Stimulated activated CD8-positive, alpha-beta memory T cell treated with anti-CD3 and anti-CD28 coated beads, Interleukin-2, amount 100 ng/mL, for 1 hour (primary cell): Measurements from ENCODE around the gene POLA1.

Experiments
- DNase-seq, 2 donors: peaks; one replicate each; pipeline ENCODE4 v3.0.0-alpha.2; 2020; ENCODE audit warnings: low read depth in 2 of 2

The POLA1 gene

GRCh38 chrX:24877854-24878650 lies 184.3 kb downstream of the POLA1 start:
- DNase-seq, result no peak

DNA sequence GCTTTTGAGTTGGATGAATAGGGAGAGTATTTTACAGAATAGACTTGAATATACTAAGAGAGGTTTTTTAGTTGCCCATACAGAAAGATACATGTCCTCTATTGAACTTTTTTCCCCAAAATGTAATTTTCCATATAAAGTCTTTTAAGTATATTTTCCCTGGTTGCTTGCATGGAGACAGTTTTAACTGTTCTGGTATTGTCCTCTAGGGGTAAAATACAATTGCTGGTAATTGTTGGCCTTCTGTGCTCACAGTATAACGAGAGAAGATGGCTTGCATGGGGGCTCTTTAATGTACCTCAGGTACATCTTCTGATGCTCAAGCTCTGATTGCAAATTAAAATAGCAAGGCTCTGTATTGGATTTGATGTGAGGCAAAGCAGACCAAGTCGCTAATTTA lies 186.0 kb downstream of the POLA1 start:
- no peak for DNase-seq

GRCh38 chrX:24886916-24887315 lies 193.2 kb downstream of the POLA1 start:
- no peak for DNase-seq

DNA sequence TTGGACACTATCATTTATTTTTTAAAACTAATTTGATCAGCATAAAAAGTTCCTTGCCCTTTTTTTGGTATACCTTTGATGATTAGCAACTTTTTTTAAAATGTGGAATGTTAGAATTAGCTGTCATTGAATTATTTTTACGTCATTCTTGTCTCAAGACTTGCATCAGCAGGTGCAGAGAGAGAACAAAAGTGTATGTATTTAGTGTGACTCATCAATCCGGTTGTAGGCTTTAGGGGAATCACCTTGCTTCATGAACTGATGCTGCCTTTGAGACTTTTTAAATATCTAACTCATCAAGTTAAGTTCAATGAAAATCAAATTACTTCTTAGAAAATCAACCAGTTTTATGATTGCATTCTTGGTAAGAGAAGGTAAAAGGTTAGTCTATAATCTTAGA lies 197.0 kb downstream of the POLA1 start:
- no peak for DNase-seq

DNA sequence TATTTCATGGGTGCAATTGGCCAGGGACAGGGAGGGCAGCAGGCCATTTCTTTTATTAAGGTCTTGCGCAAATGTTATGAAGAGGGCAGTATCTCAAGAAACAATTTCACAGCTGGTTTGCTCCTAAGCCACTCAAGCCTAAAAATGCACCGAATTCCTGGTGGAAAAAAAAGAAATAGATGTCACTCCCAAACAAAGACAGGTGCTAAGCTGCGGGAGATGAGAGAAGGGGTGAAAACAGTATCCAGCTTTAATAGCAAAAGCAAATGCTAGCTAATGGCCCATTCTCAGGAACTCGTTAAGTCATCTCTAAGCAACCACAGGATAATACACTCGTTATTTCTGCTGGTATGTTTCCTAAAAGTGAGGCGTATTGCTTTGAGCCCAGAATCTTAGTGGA lies 205.7 kb downstream of the POLA1 start:
- no peak for DNase-seq

- no peak for DNase-seq
Measured at GRCh38 chrX:24900234-24900633, 206.5 kb downstream of the POLA1 start.

DNA sequence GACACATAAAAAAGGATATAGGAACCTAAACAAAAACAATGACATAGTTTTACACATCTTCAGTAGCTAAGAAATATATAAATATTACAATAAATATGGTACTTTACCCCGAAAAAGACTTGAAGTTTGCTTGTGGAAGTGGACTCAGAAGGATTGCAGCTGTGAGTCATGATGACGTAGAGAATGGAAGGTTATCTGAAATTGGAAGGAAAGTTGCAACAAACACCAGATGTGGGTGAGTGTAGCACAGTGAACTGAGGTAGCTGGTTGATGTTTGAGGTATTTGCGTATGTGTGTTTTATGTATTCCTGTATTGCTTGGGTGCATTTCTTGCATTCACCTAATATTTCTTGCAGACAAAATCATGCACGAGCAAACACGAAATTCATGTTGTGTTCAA lies 209.1 kb downstream of the POLA1 start:
- no peak for DNase-seq

DNA sequence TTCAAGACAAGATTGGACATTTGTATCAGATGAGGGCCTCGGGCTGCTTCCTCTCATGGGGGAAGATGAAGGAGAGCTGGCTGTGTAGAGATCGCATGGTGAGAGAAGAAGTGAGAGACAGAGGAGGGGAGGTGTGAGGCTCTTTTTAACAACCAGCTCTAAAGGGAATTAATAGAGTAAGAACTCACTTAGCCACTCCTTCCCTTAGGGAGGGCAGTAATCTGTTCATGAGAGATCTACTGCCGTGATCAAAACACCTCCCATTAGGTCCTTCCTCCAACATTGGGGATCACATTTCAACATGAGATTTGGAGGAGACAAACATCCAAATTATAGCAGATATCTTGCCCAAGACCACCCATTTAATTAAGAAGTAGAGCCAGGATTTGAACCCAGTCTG lies 225.0 kb downstream of the POLA1 start:
- DNase-seq, result no peak

DNA sequence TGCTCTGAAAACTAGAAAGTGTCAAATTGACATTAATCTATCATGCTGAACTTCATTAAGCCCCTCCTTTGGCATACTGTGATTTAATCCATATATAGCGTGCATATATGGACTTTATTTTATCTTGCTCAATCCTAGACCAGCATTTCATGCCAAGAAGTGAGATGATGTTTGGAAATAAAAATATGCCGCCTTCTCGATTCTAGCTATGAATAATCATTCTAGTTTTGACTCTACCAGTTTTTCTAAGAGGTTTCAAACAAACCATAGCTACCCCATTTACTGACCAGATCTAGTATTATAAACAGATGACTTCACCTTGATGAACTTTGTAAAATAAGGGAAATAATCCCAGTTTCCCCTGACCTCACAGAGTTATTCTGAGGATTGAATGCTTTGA lies 227.1 kb downstream of the POLA1 start:
- no peak for DNase-seq

- no peak for DNase-seq
Measured at GRCh38 chrX:24925430-24925829, 231.7 kb downstream of the POLA1 start.

DNA sequence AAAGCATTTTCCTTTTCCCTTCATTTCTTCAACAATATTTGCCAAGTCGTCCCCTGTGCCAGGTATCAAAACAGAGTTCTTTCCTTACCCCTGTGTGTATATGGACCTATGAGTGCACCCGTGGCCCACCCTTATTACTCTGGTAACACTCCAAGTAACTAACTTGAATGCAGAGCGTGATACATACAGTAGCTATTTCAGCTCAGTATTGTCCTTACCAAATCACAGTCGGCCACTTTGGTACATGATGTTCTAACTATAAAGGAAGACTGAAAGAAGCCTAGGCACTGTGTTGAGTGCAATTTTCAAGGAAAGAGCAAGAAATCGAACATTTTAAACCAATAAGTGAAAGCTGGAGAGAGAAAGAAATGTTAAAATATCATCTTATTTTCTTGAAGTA lies 233.7 kb downstream of the POLA1 start:
- DNase-seq, result no peak

DNA sequence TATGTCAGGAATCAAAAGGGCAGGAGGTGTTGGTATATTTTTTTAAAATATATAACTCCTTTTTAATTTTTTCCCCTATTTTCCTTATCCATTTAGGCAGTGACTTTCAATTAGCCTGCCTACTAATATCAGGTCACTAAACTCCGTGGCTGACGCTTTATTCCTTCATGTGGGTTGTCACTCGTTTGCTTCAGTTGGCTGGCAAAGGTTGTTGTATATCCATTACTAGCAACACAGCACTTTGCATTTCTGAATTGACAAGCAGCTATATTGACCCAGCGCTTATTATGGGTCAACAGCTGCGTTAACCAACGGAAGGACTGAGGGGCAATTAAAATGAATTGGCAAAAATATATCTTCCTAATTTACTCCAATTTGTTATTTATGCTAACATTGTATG lies 234.4 kb downstream of the POLA1 start:
- DNase-seq, result no peak

GRCh38 chrX:24934279-24934678 lies 240.6 kb downstream of the POLA1 start:
- no peak for DNase-seq

- DNase-seq, result no peak
Measured at GRCh38 chrX:24945009-24945408, 251.3 kb downstream of the POLA1 start.

- DNase-seq, result no peak
Measured at GRCh38 chrX:24946369-24946768, 252.7 kb downstream of the POLA1 start.

GRCh38 chrX:24954732-24955131 lies 261.0 kb downstream of the POLA1 start:
- DNase-seq, result no peak

DNA sequence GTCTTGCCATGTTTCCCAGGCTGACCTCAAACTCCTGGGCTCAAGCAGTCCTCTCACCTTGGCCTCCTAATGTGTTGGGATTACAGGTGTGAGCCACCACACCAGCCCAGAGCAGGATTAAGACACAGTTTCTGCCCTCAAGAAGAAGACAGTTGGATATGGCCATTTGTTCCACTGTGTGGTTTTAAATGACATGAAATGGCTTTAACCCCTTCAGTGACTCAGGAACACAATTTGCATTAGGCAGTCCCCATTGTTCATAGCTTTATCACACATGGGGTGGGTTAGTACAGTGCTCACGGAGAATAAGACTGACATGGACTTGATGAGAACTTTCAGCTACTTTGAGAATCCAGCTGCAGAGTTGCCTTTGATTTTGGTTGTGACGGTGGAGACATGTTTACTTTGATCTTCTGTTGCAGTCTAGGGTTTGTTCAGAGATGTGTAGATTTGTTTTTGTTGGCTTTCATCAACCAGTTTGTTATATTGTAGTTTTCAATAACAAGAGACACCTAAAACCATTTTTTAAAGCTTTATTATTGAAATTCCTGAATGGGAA lies 261.7 kb downstream of the POLA1 start:
- no peak for DNase-seq

GRCh38 chrX:24956828-24957227 lies 263.1 kb downstream of the POLA1 start:
- no peak for DNase-seq

- DNase-seq, result no peak
Measured at GRCh38 chrX:24961809-24962208, 268.1 kb downstream of the POLA1 start.

DNA sequence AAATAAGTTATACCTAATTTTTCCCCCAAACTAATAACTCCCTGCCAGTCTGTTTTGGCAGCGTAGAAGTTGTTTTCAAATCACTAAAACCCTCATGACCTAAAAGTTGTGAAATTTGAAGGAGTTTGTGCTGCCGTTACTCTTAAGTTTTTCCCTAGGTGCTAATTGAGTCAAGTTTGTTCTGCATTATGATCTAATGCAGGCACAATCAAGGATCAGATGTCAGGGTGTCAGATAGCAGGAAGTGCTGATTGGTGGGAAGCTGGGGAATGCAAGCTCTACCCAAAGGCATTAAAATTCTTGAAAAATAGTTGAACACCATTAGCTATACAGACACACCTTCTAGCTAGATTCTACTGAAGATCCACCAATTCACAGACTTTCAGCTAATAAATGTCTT lies 270.1 kb downstream of the POLA1 start:
- DNase-seq, result no peak

- DNase-seq, result no peak
Measured at GRCh38 chrX:24965372-24965771, 271.7 kb downstream of the POLA1 start.

DNA sequence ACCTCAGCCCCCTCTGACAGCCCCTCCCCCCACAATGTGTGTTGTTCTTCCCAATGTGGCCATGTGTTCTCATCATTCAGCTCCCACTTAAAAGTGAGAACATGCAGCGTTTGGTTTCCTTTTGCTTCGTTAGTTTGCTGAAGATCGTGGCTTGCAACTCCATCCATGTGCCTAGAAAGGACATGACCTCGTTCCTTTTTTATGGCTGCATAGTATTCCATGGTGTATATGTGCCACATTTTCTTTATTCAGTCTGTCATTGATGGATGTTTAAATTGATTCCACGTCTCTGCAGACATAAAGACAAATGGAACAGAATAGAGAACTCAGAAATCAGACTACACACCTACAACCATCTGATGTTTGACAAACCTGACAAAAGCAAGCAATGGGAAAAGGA lies 276.1 kb downstream of the POLA1 start:
- DNase-seq, result no peak

DNA sequence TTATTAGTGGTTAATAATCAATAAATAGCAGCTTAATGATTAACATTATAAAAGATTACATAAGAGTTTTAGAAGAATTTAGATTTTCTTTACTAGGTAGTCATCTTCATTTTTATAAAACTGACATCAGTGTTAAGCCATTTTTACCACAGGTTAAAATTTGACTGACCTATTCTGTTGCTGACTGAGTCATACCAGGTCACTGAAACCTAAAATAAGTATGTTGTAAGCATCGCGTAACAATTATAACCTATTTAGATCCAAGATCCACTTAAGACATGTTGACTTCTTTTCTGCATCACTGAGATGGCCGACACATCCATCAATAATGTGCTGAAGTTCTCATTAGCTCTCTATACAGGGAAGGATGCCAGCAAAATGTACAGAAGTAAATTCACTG lies 285.4 kb downstream of the POLA1 start:
- DNase-seq, result no peak

- no peak for DNase-seq
Measured at GRCh38 chrX:24981030-24981429, 287.3 kb downstream of the POLA1 start.
